ENCODE measurements around the gene PLEK. TPM values are rescaled to one million over a fixed set of nuclear protein-coding genes. Genes with fewer than 3 reads are reported as not detected.

PLEK gene
- total and polyA plus RNA-seq, 7 experiments from 2014 or later: 0.37 to 210 (median 3.7) TPM

DNA sequence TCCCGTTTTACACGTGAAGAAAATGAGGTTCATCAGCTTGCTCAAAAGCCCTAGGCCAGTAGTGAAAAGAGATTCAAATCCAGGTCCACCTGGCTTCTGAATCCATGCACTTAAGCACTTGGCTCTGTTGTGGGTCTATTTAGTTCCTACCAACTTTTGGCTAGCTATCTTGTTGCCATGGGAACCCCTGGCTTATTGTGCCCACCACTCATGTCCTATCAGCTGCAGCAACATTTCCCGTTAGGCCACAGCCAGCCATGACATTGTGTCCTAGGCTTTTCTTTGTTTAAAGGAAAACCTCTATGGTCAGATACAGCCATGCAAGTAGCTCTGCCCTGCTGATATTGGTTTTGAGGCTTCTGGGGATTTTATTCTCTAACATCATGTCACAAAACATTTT lies 49.8 kb downstream of the PLEK start:
- no peaks in the 10 kb centered on the region for H3K9me3 ChIP-seq (ENCODE audit: control insufficient read depth in 2 of 3, low read length in 3 of 3)
- peaks cover 0 to 16% (median 0%) of the 10 kb centered on the region in 5 donors for H3K27me3 Mint-ChIP-seq
- H3K27me3 ChIP-seq (ENCODE audit: control insufficient read depth in 2 of 2, insufficient read depth in 2 of 2, low read length in 2 of 2): no peaks in the 10 kb centered on the region
- ChIA-PET CTCF (no interaction called here), POLR2A (no interaction called here)
- H3K9me3 Mint-ChIP-seq: no peaks in the 10 kb centered on the region
- ATAC-seq (no peak), DNase-seq (no peak)
- no peak overlapping the region for H3K27ac Mint-ChIP-seq
- H3K4me3 ChIP-seq (ENCODE audit: low read length): no peak overlapping the region
- peaks cover 0 to 44% of the 10 kb centered on the region in 2 donors for H3K4me1 ChIP-seq (ENCODE audit: control insufficient read depth in 2 of 2, insufficient read depth in 2 of 2, low read length in 2 of 2)
- no peak overlapping the region for H3K4me3 Mint-ChIP-seq
- intact Hi-C loops (cut with micrococcal nuclease): no loop called here
- peaks cover 0 to 33% (median 8%) of the 10 kb centered on the region in 7 donors for H3K4me1 Mint-ChIP-seq
- H3K36me3 ChIP-seq (ENCODE audit: control insufficient read depth in 2 of 3, insufficient read depth in 3 of 3, low read length in 3 of 3): no peaks in the 10 kb centered on the region
- no peaks in the 10 kb centered on the region for H3K36me3 Mint-ChIP-seq
- no peak overlapping the region for H3K27ac ChIP-seq (ENCODE audit: low read depth, low read length)

DNA sequence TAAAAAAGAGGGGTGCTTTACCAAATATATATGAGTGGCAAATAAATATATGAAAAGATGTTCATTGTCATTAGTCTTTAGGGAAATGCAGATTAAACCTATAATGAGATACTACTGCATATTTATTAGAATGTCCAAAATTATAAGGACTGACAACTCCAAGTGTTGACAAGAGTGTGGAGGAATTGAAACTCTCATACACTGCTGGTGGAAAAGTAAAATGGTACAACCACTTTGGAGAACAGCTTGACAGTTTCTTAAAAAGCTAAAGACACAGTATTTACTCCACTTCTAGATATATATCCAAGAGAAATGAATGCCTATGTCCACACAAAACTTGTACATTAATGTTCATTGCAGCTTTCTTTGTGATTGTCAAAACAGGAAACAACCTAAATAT lies 50.4 kb downstream of the PLEK start:
- Histone ChIP-seq H3K36me3 (ENCODE audit: control insufficient read depth in 2 of 3, insufficient read depth in 3 of 3, low read length in 3 of 3) (no peaks in the 10 kb centered on the region), H3K4me1 (ENCODE audit: control insufficient read depth in 2 of 2, insufficient read depth in 2 of 2, low read length in 2 of 2) (peaks cover 0 to 44% of the 10 kb centered on the region in 2 donors), H3K9me3 (ENCODE audit: control insufficient read depth in 2 of 3, low read length in 3 of 3) (no peaks in the 10 kb centered on the region), H3K27ac (ENCODE audit: low read depth, low read length) (no peak overlapping the region), H3K27me3 (ENCODE audit: control insufficient read depth in 2 of 2, insufficient read depth in 2 of 2, low read length in 2 of 2) (no peaks in the 10 kb centered on the region), H3K4me3 (ENCODE audit: low read length) (no peak overlapping the region)
- intact Hi-C loops (cut with micrococcal nuclease): no loop called here
- DNase-seq (no peak), ATAC-seq (no peak)
- Mint-ChIP-seq H3K27me3 (peaks cover 0 to 10% (median 0%) of the 10 kb centered on the region in 5 donors), H3K9me3 (no peaks in the 10 kb centered on the region), H3K4me3 (no peak overlapping the region), H3K36me3 (no peaks in the 10 kb centered on the region), H3K4me1 (peaks cover 0 to 26% (median 8%) of the 10 kb centered on the region in 7 donors), H3K27ac (no peak overlapping the region)
- ChIA-PET POLR2A (no interaction called here), CTCF (no interaction called here)

DNA sequence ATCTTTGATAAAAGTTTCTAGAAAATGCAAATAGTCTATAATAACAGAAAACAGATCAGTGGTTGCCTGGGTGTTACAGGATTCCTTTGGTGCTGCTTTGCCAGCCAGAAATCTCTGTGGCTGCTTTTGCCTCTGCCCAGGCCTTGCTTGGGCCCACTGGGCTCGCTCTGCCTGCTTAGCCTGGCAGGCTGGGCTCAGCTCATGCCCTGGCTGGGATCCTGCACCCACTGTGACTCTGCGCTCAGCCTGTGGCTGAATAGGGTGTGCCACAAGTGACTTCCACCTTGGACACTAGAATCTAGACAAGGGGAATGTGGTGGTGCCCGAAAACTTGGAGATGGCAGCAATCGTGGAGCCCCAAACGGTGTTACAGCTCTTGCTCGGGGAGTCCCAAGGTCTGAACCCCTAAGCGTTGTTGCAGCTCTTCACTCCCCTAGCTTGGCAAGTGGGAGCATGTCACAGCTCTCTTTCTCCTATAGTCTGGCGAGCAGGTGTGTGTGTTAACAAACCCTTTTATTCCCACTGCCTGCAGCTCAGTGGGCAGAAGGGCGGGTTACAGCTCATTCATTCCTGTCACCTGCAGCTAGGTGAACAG lies 51.1 kb downstream of the PLEK start:
- CTCF ChIA-PET: no interaction called here
- no peak overlapping the region for H3K27ac Mint-ChIP-seq
- intact Hi-C loops (cut with micrococcal nuclease): no loop called here

DNA sequence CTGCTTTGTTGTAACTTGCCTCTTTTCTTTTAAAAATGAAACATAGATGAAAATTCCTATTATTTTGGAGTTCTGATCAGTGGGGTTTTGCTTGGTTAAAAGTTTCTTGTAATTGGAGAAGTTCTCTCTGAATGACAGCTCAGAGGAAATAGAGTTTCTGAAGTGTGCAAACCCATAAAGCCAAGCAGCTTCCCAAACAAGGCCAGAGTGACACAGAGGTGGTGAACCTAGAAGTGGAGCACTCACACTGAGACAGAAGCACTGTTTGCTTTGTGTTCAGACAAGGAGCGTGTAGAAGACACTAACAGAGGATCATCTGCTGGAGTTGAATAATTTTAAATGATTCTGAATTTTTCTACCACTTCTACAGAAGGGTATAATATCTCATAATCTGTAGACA lies 52.8 kb downstream of the PLEK start:
- Histone ChIP-seq H3K9me3 (ENCODE audit: control insufficient read depth in 2 of 3, low read length in 3 of 3) (no peaks in the 10 kb centered on the region), H3K27ac (ENCODE audit: low read depth, low read length) (no peak overlapping the region), H3K36me3 (ENCODE audit: control insufficient read depth in 2 of 3, insufficient read depth in 3 of 3, low read length in 3 of 3) (no peaks in the 10 kb centered on the region), H3K4me1 (ENCODE audit: control insufficient read depth in 2 of 2, insufficient read depth in 2 of 2, low read length in 2 of 2) (peaks cover 0 to 29% of the 10 kb centered on the region in 2 donors), H3K27me3 (ENCODE audit: control insufficient read depth in 2 of 2, insufficient read depth in 2 of 2, low read length in 2 of 2) (no peaks in the 10 kb centered on the region), H3K4me3 (ENCODE audit: low read length) (no peak overlapping the region)
- CTCF ChIA-PET: no interaction called here
- peaks cover 0 to 13% (median 0%) of the 10 kb centered on the region in 7 donors for H3K4me1 Mint-ChIP-seq
- intact Hi-C loops (cut with micrococcal nuclease): no loop called here
- DNase-seq (no peak), ATAC-seq (no peak)
- H3K36me3 Mint-ChIP-seq: peaks cover 0 to 6% (median 0%) of the 10 kb centered on the region in 5 donors
- H3K27ac Mint-ChIP-seq: no peak overlapping the region
- no peak overlapping the region for H3K4me3 Mint-ChIP-seq
- H3K27me3 Mint-ChIP-seq: peaks cover 0 to 10% (median 0%) of the 10 kb centered on the region in 5 donors
- peaks cover 0 to 5% (median 0%) of the 10 kb centered on the region in 11 donors for H3K9me3 Mint-ChIP-seq
- POLR2A ChIA-PET: no interaction called here

More for the DNA sequence above, 51.1 kb downstream of the PLEK start:
- peaks cover 0 to 26% (median 8%) of the 10 kb centered on the region in 7 donors for H3K4me1 Mint-ChIP-seq
- no peak overlapping the region for H3K4me3 Mint-ChIP-seq
- Histone ChIP-seq H3K27me3 (ENCODE audit: control insufficient read depth in 2 of 2, insufficient read depth in 2 of 2, low read length in 2 of 2) (no peaks in the 10 kb centered on the region), H3K9me3 (ENCODE audit: control insufficient read depth in 2 of 3, low read length in 3 of 3) (no peaks in the 10 kb centered on the region), H3K4me1 (ENCODE audit: control insufficient read depth in 2 of 2, insufficient read depth in 2 of 2, low read length in 2 of 2) (peaks cover 0 to 44% of the 10 kb centered on the region in 2 donors), H3K27ac (ENCODE audit: low read depth, low read length) (no peak overlapping the region), H3K36me3 (ENCODE audit: control insufficient read depth in 2 of 3, insufficient read depth in 3 of 3, low read length in 3 of 3) (no peaks in the 10 kb centered on the region), H3K4me3 (ENCODE audit: low read length) (no peak overlapping the region)
- ATAC-seq: no peak
- POLR2A ChIA-PET: no interaction called here
- no peak for DNase-seq
- peaks cover 0 to under 1% (median 0%) of the 10 kb centered on the region in 11 donors for H3K9me3 Mint-ChIP-seq
- H3K36me3 Mint-ChIP-seq: no peaks in the 10 kb centered on the region
- peaks cover 0 to 8% (median 0%) of the 10 kb centered on the region in 5 donors for H3K27me3 Mint-ChIP-seq

DNA sequence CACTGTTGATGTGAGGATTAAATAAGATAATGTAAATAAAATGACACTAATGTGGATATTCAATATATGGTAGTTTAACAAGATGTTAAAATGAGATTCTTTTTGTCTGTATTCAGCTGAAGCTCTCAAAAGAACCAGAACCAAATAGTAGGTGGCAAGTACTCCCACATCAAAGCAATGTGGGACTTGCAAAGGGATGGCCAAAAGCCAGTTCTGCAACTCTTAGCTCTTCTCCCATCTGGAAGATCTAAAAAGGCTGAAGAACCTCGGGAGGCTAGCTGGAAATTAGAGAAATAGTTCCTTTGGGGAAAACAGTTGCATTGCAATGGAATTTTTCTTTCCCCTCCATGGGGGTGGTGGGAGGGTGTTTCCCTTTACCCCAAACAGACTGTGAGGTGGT lies 53.3 kb downstream of the PLEK start:
- no peak for DNase-seq
- H3K36me3 Mint-ChIP-seq: peaks cover 0 to 6% (median 0%) of the 10 kb centered on the region in 5 donors
- ATAC-seq: no peak
- H3K9me3 Mint-ChIP-seq: peaks cover 0 to 5% (median 0%) of the 10 kb centered on the region in 11 donors
- no peak overlapping the region for H3K4me3 Mint-ChIP-seq
- intact Hi-C loops (cut with micrococcal nuclease): no loop called here
- Histone ChIP-seq H3K4me3 (ENCODE audit: low read length) (no peak overlapping the region), H3K9me3 (ENCODE audit: control insufficient read depth in 2 of 3, low read length in 3 of 3) (no peaks in the 10 kb centered on the region), H3K27me3 (ENCODE audit: control insufficient read depth in 2 of 2, insufficient read depth in 2 of 2, low read length in 2 of 2) (no peaks in the 10 kb centered on the region), H3K4me1 (ENCODE audit: control insufficient read depth in 2 of 2, insufficient read depth in 2 of 2, low read length in 2 of 2) (peaks cover 0 to 30% of the 10 kb centered on the region in 2 donors), H3K36me3 (ENCODE audit: control insufficient read depth in 2 of 3, insufficient read depth in 3 of 3, low read length in 3 of 3) (no peaks in the 10 kb centered on the region), H3K27ac (ENCODE audit: low read depth, low read length) (no peak overlapping the region)
- peaks cover 0 to 10% (median 0%) of the 10 kb centered on the region in 5 donors for H3K27me3 Mint-ChIP-seq
- H3K27ac Mint-ChIP-seq: no peak overlapping the region
- ChIA-PET CTCF (no interaction called here), POLR2A (no interaction called here)
- peaks cover 0 to 13% (median 0%) of the 10 kb centered on the region in 7 donors for H3K4me1 Mint-ChIP-seq

DNA sequence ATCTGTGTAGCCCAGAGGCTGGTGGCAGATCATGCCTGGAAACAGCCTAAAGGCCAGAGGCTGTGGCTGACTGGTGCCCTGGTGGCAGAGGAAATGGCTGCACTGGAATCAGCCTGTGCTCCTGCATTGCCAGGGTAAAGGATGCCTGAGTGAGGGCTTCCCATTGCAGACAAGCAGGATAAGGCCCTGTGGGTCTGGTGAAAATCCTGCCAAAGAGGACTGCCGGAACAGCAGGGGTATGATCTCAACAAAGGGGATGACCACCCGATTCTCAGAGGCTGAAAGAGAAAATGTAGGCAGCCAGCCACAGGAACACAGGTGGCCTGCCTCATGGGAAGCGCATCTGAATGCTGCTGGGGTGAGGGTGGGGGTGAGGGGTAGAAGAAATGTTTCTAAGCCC lies 53.8 kb downstream of the PLEK start:
- H3K36me3 ChIP-seq (ENCODE audit: control insufficient read depth in 2 of 3, insufficient read depth in 3 of 3, low read length in 3 of 3): no peaks in the 10 kb centered on the region
- peaks cover 0 to 13% (median 0%) of the 10 kb centered on the region in 7 donors for H3K4me1 Mint-ChIP-seq
- H3K4me3 ChIP-seq (ENCODE audit: low read length): no peak overlapping the region
- H3K27ac ChIP-seq (ENCODE audit: low read depth, low read length): no peak overlapping the region
- ATAC-seq: no peak
- ChIA-PET POLR2A (no interaction called here), CTCF (no interaction called here)
- peaks cover 0 to 5% (median 0%) of the 10 kb centered on the region in 11 donors for H3K9me3 Mint-ChIP-seq
- no peak for DNase-seq
- peaks cover 0 to 10% (median 0%) of the 10 kb centered on the region in 5 donors for H3K27me3 Mint-ChIP-seq
- no peaks in the 10 kb centered on the region for H3K27me3 ChIP-seq (ENCODE audit: control insufficient read depth in 2 of 2, insufficient read depth in 2 of 2, low read length in 2 of 2)
- H3K4me3 Mint-ChIP-seq: no peak overlapping the region
- peaks cover 0 to 30% of the 10 kb centered on the region in 2 donors for H3K4me1 ChIP-seq (ENCODE audit: control insufficient read depth in 2 of 2, insufficient read depth in 2 of 2, low read length in 2 of 2)
- no peak overlapping the region for H3K27ac Mint-ChIP-seq
- H3K9me3 ChIP-seq (ENCODE audit: control insufficient read depth in 2 of 3, low read length in 3 of 3): no peaks in the 10 kb centered on the region
- H3K36me3 Mint-ChIP-seq: peaks cover 0 to 6% (median 0%) of the 10 kb centered on the region in 5 donors
- intact Hi-C loops (cut with micrococcal nuclease): no loop called here

All from naive thymus-derived CD4-positive, alpha-beta T cell (primary cell).